ENCODE data around the gene EXOC7. TPM values are rescaled to one million over a fixed set of nuclear protein-coding genes. Genes with fewer than 3 reads are reported as not detected.
"Not testable (repeated sequence)": the region's sequence is repeated elsewhere in the genome, so short reads cannot be mapped to it uniquely, and the experiment has no call there.

EXOC7 gene
- polyA plus RNA-seq, 1 donor (not counting 4 experiments of a cell fraction or from before 2014, with no cell fraction given), result 60.6 TPM

GRCh38 chr17:76046064-76046463 lies 57.5 kb downstream of the EXOC7 start:
- Histone ChIP-seq H3K36me3 (ENCODE audit: control insufficient read depth in 2 of 2, extremely low read depth in 1 of 2, insufficient read depth in 2 of 2, low read length in 2 of 2) (peaks cover 46 to 73% of the 10 kb centered on the region in 2 experiments), H3K9me1 (ENCODE audit: control insufficient read depth, extremely low read depth, insufficient read depth, low read length) (no peaks in the 10 kb centered on the region), H3K27me3 (ENCODE audit: control insufficient read depth, extremely low read depth, insufficient read depth, low read length) (no peaks in the 10 kb centered on the region), H2AFZ (ENCODE audit: control insufficient read depth, low read length) (no peak overlapping the region), H3K4me3 (ENCODE audit: control insufficient read depth in 2 of 3, extremely low read depth in 1 of 3, insufficient read depth in 2 of 3, low read depth in 1 of 3, low read length in 3 of 3) (no peak overlapping the region), H3K4me2 (ENCODE audit: control insufficient read depth, extremely low read depth, insufficient read depth, low read depth, low read length) (no peak overlapping the region), H3K27ac (ENCODE audit: control insufficient read depth, insufficient read depth, low read length) (no peak overlapping the region), H3K4me1 (ENCODE audit: control insufficient read depth, extremely low read depth, insufficient read depth, low read length) (peaks cover under 1% of the 10 kb centered on the region), H4K20me1 (ENCODE audit: control insufficient read depth, extremely low read depth, insufficient read depth, low read length) (no peaks in the 10 kb centered on the region), H3K9ac (ENCODE audit: control insufficient read depth, extremely low read depth, insufficient read depth, low read length) (no peak overlapping the region), H3K9me3 (ENCODE audit: control insufficient read depth, low read depth, low read length) (no peaks in the 10 kb centered on the region), H3K79me2 (ENCODE audit: control insufficient read depth, insufficient read depth, low read length) (no peaks in the 10 kb centered on the region)
- dilution Hi-C loops (cut with MboI; ENCODE audit: extremely low pct_ligation_motif_present, low sequenced_read_pairs), result no loop called here
- DNase-seq (ENCODE audit: low read depth, low spot score), result no peak
- no peak for FAIRE-seq
- TF ChIP-seq EZH2 (IDR thresholded peaks at IDR 0.05; ENCODE audit: low read length) (no peak), CTCF (optimal IDR thresholded peaks at IDR 0.05 in 1 of 3, IDR thresholded peaks at IDR 0.05 in 1 of 3, conservative IDR thresholded peaks at IDR 0.05 in 1 of 3; ENCODE audit: extremely low read depth in 1 of 3, insufficient read depth in 2 of 3, low read length in 3 of 3) (no peak)

GRCh38 chr17:76044475-76045007 lies 59.0 kb downstream of the EXOC7 start:
- DNase-seq (ENCODE audit: low read depth, low spot score); dilution Hi-C loops (cut with MboI; ENCODE audit: extremely low pct_ligation_motif_present, low sequenced_read_pairs); H4K20me1 ChIP-seq (ENCODE audit: control insufficient read depth, extremely low read depth, insufficient read depth, low read length); H3K4me3 ChIP-seq (ENCODE audit: control insufficient read depth in 2 of 3, extremely low read depth in 1 of 3, insufficient read depth in 2 of 3, low read depth in 1 of 3, low read length in 3 of 3); H3K4me2 ChIP-seq (ENCODE audit: control insufficient read depth, extremely low read depth, insufficient read depth, low read depth, low read length); H3K9me3 ChIP-seq (ENCODE audit: control insufficient read depth, low read depth, low read length); H3K4me1 ChIP-seq (ENCODE audit: control insufficient read depth, extremely low read depth, insufficient read depth, low read length); H3K9me1 ChIP-seq (ENCODE audit: control insufficient read depth, extremely low read depth, insufficient read depth, low read length); H3K79me2 ChIP-seq (ENCODE audit: control insufficient read depth, insufficient read depth, low read length); H3K27me3 ChIP-seq (ENCODE audit: control insufficient read depth, extremely low read depth, insufficient read depth, low read length); H3K27ac ChIP-seq (ENCODE audit: control insufficient read depth, insufficient read depth, low read length); H3K9ac ChIP-seq (ENCODE audit: control insufficient read depth, extremely low read depth, insufficient read depth, low read length); H2AFZ ChIP-seq (ENCODE audit: control insufficient read depth, low read length); FAIRE-seq: not testable (repeated sequence)
- H3K36me3 ChIP-seq (ENCODE audit: control insufficient read depth in 2 of 2, extremely low read depth in 1 of 2, insufficient read depth in 2 of 2, low read length in 2 of 2), result peaks cover 53 to 77% of the 10 kb centered on the region in 2 experiments

GRCh38 chr17:76042868-76043267 lies 60.7 kb downstream of the EXOC7 start:
- H4K20me1 ChIP-seq (ENCODE audit: control insufficient read depth, extremely low read depth, insufficient read depth, low read length); H3K4me2 ChIP-seq (ENCODE audit: control insufficient read depth, extremely low read depth, insufficient read depth, low read depth, low read length); H3K27ac ChIP-seq (ENCODE audit: control insufficient read depth, insufficient read depth, low read length); H2AFZ ChIP-seq (ENCODE audit: control insufficient read depth, low read length); H3K9ac ChIP-seq (ENCODE audit: control insufficient read depth, extremely low read depth, insufficient read depth, low read length); DNase-seq (ENCODE audit: low read depth, low spot score); H3K9me3 ChIP-seq (ENCODE audit: control insufficient read depth, low read depth, low read length); dilution Hi-C loops (cut with MboI; ENCODE audit: extremely low pct_ligation_motif_present, low sequenced_read_pairs); H3K9me1 ChIP-seq (ENCODE audit: control insufficient read depth, extremely low read depth, insufficient read depth, low read length); FAIRE-seq; H3K79me2 ChIP-seq (ENCODE audit: control insufficient read depth, insufficient read depth, low read length); H3K27me3 ChIP-seq (ENCODE audit: control insufficient read depth, extremely low read depth, insufficient read depth, low read length); H3K4me1 ChIP-seq (ENCODE audit: control insufficient read depth, extremely low read depth, insufficient read depth, low read length); H3K4me3 ChIP-seq (ENCODE audit: control insufficient read depth in 2 of 3, extremely low read depth in 1 of 3, insufficient read depth in 2 of 3, low read depth in 1 of 3, low read length in 3 of 3): not testable (repeated sequence)
- H3K36me3 ChIP-seq (ENCODE audit: control insufficient read depth in 2 of 2, extremely low read depth in 1 of 2, insufficient read depth in 2 of 2, low read length in 2 of 2), result peaks cover 52 to 73% of the 10 kb centered on the region in 2 experiments

Measured in keratinocyte (primary cell).